HG03135 (cell line): ENCODE data around the gene DCUN1D1.

Source experiments
- ATAC-seq: cut with Tn5 transposase; IDR thresholded peaks from one replicate; pipeline ENCODE4 v1.9.1; 2021; ENCODE audit warnings: mild to moderate bottlenecking, moderate library complexity; ENCODE audit not compliant: unreplicated experiment

The DCUN1D1 gene

GRCh38 chr3:182904164-182904563 is 76.2 kb downstream of the DCUN1D1 start:
- ATAC-seq: no peak

DNA sequence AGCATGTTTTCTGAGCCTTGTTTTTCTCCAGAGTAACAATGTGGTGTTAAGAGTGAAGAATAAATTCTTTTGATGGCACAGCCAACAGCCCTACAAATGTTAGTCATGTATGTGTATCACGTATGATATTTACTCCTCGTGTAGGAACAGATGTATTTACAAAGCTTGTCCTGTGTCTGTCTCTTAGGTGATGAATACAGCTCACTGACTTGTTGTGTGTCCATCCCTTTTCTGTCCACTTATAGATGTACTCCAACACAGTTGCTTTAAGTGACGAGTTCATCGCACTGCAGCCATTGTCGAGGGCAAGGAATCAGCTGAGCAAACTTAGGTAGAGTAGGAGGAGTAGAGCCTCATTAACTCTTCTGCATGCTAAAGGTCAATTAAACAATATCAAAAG is 78.1 kb downstream of the DCUN1D1 start:
- no peak for ATAC-seq

DNA sequence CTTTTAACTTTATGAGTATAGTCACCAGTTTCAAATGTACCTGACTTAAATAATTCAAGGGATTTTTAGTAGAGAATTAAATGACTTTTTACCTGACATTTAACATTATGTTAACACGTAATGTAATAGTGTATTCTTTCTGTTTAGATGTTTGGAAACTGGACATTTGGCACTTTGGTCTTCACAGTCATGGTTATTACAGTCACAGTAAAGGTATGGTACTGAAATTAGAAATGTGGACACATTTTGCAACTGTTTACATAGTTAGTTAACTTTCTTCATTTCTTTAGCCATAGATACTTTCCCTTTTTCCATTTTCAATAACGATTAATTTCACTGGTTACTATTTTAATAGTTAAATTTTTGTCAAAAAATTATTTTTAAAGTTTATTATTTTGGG is 83.8 kb downstream of the DCUN1D1 start:
- no peak for ATAC-seq

- no peak for ATAC-seq
These were observed 84.7 kb downstream of the DCUN1D1 start for GRCh38 chr3:182895513-182896112.

DNA sequence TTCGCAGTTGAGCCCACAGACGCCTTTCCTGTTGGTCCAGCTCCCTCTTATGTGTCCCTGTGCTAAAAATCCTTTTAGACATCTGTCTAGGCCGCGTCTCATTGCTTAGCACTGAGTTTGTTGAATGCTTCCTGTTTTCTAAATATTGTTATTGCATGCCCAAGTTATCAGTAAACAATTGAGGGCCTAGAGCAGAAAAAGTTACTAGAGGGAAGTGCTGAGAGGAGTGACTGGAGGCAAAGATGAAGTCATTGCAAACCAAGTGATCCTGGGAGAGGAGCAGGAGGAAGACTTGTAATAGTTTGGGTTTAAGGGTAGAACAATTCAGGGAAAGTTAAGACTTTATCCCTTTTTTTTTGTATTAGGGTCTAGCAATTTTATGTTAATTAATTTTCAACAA is 88.1 kb downstream of the DCUN1D1 start:
- ATAC-seq: no peak

- no peak for ATAC-seq
These were observed 89.0 kb downstream of the DCUN1D1 start for GRCh38 chr3:182891364-182891763.

DNA sequence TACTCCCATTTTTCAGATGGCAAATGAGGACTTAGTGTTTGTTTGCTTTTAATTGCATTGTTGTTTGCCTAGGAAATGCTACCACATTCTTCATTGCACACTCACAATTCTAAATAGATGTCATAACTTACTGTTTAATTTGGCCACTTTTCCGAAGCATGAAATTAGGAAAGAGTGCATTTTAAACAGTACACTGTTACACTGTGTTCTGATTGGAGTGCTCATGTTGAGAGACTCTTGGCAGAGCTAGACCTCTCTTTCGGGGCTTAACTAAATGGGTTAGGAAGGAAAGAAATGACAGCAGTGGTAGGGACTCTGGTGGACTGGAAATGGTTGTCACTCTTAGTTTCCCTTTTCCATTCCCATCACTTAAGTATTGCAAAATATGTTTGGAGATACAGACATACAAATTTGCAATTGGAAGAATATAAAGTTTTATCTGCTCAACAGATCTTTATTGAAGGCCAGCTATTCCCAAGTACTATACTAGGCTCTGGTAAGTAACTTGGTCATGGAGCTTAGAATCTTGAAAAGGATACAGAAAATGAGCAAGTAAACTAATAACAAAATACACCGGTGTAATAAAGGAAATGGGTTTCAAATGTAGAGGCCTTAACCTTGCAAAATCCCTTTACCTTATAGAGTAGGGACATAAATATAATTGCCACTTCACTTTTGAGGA is 90.2 kb downstream of the DCUN1D1 start:
- ATAC-seq: no peak
